Gastroesophageal sphincter (tissue), 3 donors: ENCODE results near the gene SOX9.

Experiments used
- CTCF ChIP-seq, 4 experiments: fragments of 200-600 bp in 2 of 4; fragments of 450-650 bp in 2 of 4; sonication (generic) in 1 of 4; IDR thresholded peaks; one replicate each; pipeline ENCODE4 v1.5.1; 2017 to 2019; ENCODE audit warnings: antibody characterized with exemption in 4 of 4, mild to moderate bottlenecking in 2 of 4, moderate library complexity in 2 of 4
- POLR2A ChIP-seq, 2 donors: fragments of 450-650 bp; IDR thresholded peaks; one replicate each; pipeline ENCODE4 v1.6.1; 2017; ENCODE audit warnings: antibody characterized with exemption in 2 of 2, mild to moderate bottlenecking in 2 of 2, moderate library complexity in 1 of 2
- POLR2AphosphoS5 ChIP-seq: sonication (generic); formaldehyde crosslinking; IDR thresholded peaks from one replicate; pipeline ENCODE4 v1.6.1; 2017; ENCODE audit warnings: antibody characterized with exemption

- TF ChIP-seq CTCF (IDR thresholded peaks at IDR 0.05), result no peak
- TF ChIP-seq POLR2AphosphoS5, result no peak
- TF ChIP-seq POLR2A (IDR thresholded peaks at IDR 0.05), result no peak
Observed at GRCh38 chr17:72165867-72166439, 45.1 kb downstream of the SOX9 start.
